T-helper 2 cell treated with Interferon-gamma antibody and Interleukin-4, amounts not matched to agents 100 ng/mL and 5 ng/mL, for 36 hours (primary cell): ENCODE results near the gene NCOA6. TPM values are rescaled to one million over a fixed set of nuclear protein-coding genes. Genes with fewer than 3 reads are reported as not detected.
"Not testable (repeated sequence)": the region's sequence is repeated elsewhere in the genome, so short reads cannot be mapped to it uniquely, and the experiment has no call there.

ENCODE experiments used
- intact Hi-C: fragments of 100-400 bp; cut with micrococcal nuclease; formaldehyde crosslinking; loops from one replicate; pipeline ENCODE4 v1.15.1; 2023
- total RNA-seq: library from RNA; stranded (reverse); gene quantifications from 2 replicates; pipeline ENCODE4 v1.2.3, GENCODE V29; 2022

Gene NCOA6
- total RNA-seq, 1 donor from 2014 or later = 33.8 TPM

DNA sequence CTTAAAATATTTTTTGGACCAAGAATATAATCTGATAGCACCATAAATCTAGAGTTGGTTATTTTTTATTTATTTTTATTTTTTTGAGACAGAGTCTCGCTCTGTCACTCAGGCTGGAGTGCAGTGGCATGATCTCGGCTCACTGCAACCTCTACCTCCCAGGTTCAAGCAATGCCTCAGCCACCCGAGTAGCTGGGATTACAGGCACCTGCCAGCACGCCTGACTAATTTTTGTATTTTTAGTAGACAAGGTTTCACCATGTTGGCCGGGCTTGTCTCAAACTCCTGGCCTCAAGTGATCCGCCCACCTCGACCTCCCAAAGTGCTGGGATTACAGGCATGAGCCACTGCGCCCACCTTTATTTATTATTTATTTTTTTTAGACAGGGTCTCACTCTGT lies 45.2 kb downstream of the NCOA6 start:
- intact Hi-C loops = not testable (repeated sequence)

DNA sequence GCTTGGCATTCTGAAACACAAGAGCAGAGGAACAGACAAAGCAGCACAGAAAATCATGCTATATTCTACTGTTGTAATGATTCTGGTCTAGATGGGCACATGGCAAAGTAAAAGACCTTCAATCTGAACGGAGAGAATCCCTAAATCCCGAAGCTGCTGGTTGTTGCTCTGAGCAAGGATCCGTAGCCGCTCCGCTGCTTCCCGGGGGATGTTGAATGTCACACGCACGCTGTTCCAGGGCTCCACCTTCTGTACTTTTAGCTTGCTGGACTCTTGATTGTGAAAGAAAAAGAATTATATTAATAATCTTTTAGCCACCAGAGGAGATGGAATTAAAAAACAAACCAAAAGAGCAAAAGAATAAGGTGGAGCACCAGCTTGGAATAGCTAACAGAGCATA lies 49.3 kb downstream of the NCOA6 start:
- intact Hi-C loops = no loop called here

DNA sequence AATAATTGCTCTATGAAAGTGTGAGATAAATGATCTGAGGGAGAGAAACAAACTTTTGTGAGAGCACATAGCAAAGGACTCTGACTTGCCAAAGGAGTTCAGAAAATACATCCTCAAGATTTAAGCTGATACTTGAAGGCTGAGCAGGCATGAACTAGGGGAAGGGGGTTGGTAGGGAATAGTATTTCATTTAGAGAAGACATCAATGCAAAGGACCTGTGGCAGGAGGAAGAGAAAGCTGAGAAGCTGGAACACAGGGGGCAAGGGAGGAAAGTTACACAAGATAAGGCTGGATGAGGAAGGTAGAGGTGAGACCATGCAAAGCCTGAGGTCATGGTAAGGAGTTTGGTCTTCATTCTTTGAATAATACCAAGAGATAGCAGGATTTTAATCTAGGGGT lies 50.6 kb downstream of the NCOA6 start:
- intact Hi-C loops = no loop called here

DNA sequence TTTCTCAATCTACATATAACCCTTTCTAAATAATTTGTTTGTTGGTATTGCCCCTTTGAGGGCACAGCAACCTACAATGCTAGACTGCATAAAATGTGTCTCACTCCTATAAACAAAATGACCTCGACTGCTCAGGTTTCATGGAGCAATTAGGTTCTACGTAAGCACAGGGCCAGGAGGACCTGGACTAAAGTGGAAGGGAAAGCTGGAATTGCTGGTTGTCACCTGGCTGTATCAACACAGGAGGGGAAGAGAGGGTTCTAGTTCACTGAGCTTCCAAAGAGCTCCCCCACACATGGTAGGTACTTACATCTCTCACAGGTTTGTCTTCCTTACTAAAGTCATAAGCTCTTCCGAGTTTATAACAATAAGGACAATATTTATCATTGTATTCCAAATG lies 51.0 kb downstream of the NCOA6 start:
- intact Hi-C loops = no loop called here

DNA sequence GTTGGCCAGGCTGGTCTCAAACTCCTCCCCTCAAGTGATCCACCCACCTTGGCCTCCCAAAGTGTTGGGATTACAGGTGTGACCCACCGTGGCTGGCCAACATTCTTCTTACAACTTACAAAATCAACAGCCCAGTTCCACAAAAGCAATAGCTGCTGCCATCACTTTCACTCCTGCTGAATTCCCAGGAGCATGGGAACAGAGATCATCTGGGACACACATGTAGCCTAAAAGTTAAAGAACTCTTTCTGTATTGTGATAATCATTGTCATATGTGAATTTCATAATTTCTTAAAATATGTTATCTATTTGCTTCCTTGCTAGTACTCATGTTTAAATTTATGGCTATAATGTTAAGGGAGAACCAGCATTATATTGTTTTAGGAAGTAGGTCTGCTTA lies 51.7 kb downstream of the NCOA6 start:
- intact Hi-C loops = no loop called here

DNA sequence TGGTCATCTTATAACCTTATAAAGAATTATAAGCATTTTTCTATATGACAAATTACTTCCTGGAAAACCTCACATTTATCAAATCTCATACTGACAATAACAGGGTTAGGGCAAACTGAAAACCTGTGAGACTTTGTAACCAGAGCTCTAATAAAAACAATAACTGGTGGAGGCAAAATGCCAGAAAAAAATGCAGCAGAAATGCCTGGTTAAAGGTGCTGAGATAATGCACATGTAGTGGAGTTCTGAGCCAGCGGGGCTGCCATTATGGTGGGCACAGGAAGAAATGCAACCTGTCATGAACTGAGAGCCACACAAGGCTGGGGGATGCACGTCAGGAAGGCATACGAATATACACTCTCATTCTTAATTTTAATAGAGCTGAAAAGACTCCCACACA lies 53.0 kb downstream of the NCOA6 start:
- intact Hi-C loops = no loop called here

DNA sequence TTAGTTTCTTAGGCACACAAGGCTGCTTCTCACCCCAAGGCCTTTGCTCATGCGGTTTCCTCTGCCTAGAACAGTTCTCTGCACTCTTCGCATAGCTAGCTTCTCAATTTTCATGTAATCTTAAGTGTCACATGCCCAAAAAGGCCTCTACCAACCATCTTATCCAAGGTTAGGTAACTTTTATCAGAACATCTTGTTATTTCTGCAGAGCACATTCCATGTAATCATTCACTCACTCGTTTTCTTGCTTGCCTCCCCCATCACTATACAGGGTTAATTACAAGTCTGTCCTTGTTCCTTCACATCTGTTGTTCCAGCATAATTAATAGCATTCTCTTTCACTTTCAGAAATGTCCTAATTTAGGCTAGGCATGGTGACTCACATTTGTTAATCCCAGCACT lies 53.8 kb downstream of the NCOA6 start:
- intact Hi-C loops = no loop called here

DNA sequence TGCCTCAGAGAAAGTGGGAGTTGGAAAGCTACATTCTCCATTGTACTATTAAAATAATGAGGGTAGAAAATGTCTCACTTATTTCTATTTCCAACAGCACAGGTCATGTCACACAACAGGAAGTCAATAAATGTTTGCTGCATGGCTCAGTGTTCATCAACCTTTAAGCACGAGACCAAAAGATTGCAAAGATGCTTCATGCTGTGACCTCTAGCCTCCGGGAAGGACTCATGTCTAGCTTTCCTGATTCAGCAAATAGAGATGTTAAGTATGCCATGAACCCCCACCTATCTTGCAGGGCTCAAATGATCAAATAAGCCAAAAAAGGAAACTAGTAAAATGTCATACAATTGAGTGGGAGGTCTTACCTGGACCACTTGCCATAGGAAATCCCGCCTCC lies 57.4 kb downstream of the NCOA6 start:
- intact Hi-C loops = loop anchor here (2.0 to 5.0 kb wide), 2 partner anchors 231 to 455 kb away; no protein-coding TSS in a partner anchor

DNA sequence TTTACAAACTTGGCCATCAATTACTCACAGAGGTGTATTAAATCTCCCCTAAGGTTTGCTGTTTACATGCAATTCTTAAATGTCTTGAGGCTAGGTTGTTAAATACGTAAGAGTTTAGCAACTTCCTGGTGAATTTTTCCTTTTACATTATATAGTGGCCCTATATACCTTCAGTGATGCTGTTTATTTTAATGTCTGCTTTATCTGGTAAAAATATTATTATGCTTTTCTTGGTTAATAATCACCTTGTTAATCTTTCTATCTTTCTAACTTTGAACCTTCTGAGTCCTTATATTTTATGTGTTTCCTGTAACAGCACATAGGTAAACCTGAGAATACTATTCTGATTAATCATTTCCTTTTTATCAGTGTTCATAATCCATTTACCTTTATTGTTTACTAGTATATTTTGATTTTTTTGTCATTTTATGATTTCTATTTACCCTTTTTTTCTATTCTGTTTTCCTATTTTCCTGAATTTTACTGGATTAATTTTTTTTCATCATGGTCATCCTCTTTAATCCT lies 63.4 kb downstream of the NCOA6 start:
- intact Hi-C loops = no loop called here

DNA sequence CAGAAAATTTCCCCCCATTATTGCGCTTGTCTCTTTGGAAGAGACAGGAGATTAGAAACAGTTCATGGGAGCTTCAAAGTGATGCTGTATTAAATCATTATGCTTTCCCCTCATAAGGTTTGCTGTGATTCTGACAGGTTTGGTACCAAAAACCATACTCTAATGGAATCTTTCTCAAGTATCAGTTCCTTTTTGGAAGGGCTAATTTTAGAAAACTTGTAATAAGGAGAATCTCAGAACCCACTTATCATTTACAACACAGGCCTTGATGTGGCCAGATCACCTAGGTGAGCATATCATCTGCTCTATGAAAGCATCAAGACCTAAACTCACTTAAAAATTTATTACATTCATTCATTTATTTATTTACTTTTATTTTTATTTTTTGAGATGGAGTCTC lies 70.1 kb downstream of the NCOA6 start:
- intact Hi-C loops = no loop called here

DNA sequence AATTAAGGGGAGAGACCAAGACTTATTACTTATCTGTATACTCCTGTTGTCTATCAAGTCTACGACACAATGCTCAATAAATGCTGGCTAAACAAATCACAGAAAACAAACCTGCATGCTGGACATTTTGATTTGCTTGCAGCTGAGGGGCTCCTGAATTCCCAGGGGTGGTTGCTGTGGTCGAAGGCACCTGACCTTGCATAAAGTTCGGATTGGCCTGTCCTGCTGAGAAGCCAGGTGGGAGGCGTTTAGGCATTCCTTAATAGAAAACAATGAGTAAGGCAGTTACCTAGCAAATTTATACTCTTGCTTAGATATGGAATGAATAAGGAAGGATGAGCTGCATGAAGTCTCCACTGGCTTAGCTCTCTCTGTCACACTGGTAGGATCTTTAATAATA lies 70.8 kb downstream of the NCOA6 start:
- intact Hi-C loops = no loop called here

DNA sequence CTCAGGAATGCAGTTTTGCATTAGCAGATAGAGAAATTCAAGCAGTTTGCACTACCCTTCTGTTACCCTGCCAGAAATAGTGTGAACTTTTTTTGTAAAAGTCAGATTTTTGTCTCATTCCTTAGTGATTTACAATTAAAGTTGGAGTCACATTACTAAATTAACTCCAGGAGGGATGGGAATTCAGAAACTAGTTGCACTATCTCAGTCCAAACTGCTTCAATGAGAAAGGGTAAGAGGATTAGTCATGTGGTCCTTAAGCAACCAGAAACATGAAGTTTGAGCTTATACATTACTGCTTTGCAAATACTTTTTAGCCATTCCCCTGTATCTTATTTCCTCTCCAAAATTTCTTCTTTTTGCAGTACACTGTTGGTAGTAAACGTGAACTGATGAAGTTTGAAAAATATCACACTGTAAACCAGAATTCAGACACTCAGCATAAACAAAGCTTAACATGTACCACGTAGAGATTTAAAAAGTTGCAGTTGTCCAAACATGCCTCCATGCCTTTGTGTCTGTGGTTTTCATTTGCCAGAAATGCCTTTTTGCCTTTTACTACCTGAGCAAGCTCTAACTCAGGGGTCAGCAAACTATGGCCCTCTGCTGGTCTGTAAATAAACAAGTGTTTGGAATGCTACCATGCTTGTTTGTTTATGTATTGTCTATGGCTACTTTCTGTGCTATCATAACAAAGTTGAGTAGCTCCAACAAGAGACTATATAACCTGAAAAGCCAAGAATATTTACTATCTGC lies 71.6 kb downstream of the NCOA6 start:
- intact Hi-C loops = no loop called here

DNA sequence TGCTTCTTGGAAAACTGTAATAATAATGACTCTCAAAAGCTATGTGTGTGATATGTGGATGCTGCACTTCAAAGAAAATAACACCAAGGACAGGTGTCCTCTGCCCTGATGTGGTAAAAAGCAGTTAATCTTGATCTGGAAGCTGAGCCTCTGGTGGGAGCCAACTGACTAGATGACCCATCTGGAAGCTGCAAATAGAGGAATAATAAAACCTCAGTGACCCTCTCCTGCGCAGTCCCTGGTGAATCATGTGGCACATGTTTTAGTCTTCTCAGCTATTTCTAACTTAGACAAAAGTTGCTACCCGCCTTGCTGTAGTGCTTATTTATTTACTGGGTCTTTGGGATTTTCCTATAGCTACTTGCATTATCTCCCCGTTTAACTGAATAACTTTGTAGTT lies 74.0 kb downstream of the NCOA6 start:
- intact Hi-C loops = no loop called here

DNA sequence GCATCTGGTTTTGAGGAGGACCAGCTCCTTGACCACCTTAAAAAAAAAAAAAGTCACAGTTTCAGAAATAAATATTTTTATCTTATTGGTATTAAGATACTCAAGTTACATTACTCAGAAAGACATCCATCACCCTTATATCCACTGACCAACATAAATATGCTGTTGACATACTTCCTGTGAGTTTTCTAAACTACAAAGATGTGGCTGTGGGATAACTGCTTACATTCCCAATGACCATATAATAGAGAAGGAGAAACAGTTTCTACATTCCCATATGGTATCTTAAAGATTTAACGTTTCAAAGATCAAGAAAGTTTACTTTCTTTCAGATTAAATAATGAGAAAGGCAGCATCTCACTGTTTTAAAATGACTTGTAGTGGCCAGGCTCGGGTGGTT lies 75.0 kb downstream of the NCOA6 start:
- intact Hi-C loops = no loop called here

DNA sequence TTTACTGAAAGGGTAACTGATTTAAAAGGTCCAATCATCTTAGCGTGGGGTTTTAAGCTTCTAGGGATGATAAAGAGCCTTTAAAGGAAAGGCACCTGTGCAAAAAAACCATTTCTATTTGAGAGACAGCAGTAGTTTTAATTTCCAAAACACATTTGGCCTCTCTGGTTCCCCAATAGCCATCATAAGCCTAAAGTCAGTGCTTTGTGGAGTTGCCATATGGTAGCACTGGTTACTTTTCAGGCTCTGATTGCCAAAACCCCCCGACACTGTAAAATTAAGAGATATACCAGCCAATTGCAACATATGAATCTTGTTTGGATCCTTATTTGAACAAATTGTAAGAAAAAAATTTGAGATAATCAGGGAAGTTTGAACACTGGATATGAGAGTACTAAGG lies 76.7 kb downstream of the NCOA6 start:
- intact Hi-C loops = no loop called here

DNA sequence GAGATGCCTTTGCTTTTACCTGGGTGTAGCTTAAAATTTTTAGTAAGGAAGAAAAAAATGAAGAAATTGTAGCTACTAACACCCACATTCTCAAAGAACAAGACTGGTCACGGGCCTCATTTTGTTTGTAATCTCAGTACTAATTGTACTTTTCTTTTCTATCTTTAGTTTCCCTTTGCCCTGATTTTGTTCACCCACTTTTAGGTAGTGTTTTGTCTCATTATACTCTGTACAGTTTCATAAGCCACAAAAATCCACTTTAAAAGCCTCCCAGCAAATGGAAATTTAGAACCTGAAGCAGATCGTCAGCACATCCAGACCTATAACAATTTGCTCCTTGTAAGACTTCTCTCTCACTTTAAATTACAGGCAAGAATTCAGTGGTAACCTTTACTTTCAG lies 78.0 kb downstream of the NCOA6 start:
- intact Hi-C loops = no loop called here

DNA sequence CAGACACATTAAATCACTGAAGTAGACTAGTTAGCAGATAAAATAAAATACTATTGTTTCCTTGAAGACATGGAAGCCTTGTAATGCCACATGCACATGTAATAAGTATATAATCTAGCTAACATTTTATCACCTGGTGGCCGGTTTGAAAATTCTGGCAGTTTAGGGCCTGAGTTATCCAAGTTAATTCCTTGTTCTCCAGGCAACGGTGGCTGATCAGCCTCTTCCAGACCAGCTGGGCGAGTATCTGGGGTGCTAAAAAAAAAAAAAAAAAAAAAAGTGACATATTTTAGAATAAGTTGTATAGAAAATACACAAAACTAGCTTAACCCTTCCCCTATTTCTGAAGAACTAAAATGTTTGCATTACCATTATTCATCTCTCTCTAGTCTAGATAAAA lies 78.8 kb downstream of the NCOA6 start:
- intact Hi-C loops = no loop called here

DNA sequence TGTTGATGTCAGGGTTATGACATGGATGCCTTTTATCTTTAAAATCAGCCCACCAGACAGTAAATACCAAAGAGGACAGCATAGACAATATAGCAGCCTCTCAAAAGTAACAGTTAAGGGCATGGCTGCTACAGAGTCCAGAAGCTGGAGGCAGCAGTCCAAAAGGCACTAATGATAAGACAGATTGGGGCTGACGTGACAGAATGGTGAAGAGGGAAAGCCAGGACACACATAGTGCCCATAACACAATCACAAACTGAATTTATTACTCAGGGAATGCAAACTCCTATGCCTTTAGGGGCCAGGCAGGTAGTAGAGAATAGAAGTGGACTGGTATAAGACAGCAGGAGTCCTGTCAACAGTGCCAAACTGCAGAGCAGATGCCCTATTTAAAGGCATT lies 80.6 kb downstream of the NCOA6 start:
- intact Hi-C loops = no loop called here

DNA sequence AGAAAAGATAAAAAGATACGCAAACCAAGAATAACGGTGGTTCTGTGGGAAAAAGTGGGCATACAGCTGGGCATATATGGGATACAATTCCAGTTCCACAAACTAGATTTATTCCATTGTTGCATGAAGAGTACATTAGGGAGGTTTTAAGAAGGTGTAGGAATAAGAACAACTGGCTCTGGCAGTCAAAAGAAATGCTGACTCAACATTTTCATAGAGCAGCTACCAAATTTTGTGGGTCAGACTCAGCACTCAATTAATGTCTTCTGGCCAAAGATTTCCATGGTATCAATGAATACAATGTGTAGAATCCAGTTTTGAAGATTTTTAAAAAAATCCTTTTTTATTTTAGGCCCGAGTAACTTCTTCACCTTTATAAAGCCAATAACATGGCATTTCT lies 81.1 kb downstream of the NCOA6 start:
- intact Hi-C loops = no loop called here

DNA sequence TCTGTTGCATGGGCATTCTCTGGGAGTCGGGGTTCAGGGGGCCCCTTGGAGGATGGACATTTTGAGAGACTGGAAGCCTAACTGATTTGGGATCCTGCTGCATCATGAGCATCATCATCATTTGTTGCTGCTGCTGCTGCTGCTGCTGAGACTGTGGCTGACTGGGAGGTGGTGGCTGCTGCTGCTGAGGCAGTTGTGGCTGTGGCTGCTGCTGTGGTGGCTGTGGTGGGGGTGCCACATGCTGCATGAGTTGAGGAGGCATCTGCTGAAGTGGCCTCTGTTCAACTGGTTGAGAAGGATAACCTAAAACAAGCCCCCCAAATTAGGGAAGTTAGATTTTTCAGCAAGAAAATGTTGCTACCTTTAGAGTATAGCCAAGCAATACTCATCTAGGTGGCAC lies 82.4 kb downstream of the NCOA6 start:
- intact Hi-C loops = no loop called here

DNA sequence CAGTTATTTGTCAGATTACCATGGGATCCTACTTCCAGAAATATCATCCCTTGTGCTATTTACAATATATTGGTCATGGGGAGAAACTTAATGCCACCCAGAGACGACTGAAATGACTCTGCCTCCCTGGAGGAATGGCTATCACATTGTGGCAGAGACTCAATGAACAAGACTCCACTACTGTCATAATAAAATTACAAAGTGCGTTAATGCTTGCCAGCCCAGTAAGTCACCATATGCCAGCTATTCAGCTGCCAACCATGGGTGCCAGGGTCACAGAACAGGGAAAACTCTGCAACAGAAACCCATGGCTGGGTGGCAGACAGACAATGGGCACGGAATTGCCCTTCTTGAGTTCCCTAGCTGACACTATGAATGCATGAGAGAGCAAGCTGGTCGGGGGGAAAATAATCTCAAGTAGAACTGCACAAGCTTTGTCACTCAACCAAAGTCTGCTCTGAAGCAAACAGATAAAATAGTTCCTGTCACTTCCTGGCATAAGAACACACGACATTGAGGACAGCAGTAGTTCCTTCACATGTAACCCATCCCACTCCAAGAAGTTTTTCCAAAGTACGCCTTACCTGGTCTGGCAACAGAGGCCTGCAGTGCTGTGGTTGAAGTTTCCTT lies 89.2 kb downstream of the NCOA6 start:
- intact Hi-C loops = no loop called here

DNA sequence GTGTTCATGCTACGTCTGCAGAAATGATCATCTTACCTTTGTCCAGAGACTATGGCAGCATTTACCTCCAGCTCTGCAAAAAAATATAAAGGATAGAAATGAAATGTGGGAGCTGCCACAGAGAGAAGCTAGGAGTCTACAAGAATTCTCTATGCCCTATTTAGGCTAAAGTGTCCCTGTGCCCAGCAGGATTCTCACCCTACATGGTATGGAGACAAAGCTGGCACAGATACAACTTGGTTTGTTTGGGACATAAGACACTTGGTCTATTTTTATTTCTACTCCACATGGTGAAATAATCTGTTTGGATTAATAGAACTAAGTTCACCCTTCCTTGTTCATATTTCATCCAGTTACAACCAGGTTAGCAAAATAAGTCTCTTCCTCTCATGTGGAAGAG lies 92.9 kb downstream of the NCOA6 start:
- intact Hi-C loops = no loop called here

DNA sequence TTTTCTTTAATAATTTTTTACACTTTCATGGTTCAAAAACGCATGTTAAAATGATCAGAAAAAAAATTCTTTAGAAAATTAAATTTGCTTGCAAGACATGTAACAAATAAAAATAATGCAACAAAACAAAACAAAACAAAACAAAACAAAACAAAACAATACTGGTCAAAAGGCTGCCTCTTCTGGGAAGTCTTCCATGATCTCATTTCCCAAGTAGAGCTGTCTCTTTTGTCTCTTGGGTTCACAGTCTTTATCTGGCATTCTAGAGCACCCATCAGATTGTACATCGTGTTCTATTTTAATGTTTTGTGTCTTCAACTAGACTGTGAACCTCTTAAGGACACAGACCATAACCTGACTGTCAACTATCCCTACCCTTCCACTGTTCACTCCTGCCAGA lies 96.0 kb downstream of the NCOA6 start:
- intact Hi-C loops = no loop called here
